Measurements from ENCODE around the gene ADRA2A.

Gene ADRA2A

GRCh38 chr10:111083222-111084095 is 6.6 kb downstream of the ADRA2A start:
- DNase-seq (ENCODE audit: low read depth), result no peak

- DNase-seq (ENCODE audit: low read depth), result no peak
Observed at GRCh38 chr10:111084366-111085255, 7.8 kb downstream of the ADRA2A start.

DNA sequence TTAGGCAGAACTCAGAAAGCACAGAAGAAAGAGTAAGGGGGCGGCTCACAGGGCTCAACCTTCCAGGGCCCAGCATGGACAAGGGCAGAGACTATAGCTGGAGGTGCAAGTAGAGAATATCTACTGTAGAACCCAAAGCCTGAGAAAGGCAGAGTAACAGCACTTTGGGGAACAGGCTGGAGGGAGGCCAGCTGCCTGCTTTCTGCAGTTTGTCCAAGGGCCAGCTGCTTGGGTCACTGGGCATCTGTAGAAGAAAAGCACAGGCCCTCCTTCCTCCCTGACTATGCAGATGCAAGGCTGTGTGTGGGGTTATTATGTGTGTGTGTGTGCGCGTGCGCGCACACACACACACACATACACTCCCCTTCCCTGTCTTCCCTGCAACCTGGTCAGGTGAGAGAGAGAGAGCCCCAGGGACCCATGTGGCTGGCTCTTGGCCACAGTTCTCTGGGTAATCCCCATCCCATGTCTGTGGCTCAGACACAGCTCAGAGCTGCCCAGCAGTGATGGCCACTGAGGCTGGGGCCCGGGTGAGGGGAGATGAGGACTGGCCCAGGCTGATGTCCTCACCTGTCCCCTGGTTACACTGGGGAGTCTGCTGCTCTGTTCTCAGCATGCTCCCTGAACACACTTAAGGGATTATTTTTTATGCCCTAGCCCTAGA is 9.0 kb downstream of the ADRA2A start:
- no peak for DNase-seq (ENCODE audit: low read depth)

DNA sequence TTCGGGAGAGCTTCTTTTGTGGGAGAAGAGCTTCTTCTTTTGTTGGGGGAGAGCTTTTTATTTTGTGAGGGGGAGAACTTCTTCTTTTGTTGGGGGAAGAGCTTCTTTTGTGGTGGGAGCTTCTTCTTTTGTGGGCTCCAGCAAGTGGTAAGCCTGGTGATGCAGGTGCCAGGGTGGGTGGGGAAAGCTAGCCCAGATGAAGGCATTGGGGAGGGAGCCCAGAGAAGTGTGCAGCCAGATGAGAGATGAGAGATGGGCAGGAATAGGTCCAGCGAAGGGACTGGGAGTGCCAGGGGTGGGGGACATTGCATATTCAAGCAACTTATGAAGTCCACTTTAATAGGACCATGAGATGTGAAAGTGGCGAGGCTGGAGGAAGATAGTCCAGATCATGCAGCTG is 9.7 kb downstream of the ADRA2A start:
- DNase-seq (ENCODE audit: low read depth), result no peak

DNA sequence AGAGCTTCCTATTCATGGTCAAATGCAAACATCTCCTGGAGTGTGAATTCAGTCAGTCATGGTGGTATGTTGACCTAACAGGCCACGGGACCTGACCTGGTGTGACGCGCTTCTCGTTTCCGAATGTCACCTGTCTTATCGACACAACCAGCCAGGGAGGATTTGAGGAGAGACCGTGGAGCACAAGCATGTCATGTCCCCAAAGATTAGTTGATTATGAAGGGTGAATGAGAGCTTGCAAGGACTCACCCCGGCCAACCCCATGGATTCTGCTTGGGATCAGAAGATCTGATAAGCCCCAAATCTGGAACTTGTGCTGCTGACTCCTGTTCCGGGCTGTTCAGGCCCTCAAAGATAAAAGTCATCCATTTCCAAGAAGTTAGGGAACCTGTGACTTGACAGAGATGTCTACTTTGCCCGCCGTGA is 10.5 kb downstream of the ADRA2A start:
- no peak for DNase-seq (ENCODE audit: low read depth)

- DNase-seq (ENCODE audit: low read depth), result no peak
Observed at GRCh38 chr10:111087968-111088505, 11.2 kb downstream of the ADRA2A start.

DNA sequence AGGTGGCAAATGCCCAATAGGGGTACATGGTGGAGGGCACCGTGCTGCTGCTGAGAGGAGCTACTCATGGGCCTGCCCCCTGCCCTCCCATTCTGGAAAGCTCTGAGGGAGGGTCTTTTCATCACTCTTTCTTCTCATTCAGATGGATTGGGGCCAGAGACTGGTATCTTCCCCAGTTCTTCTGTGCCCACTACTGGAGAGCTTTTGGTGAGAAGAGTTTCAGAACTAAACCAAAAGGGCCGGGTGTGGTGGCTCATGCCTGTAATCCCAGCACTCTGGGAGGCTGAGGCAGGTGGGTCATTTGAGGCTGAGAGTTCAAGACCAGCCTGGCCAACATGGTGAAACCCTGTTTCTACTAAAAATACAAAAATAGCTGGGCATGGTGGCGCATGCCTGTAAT is 12.5 kb downstream of the ADRA2A start:
- DNase-seq (ENCODE audit: low read depth), result no peak

- no peak for DNase-seq (ENCODE audit: low read depth)
Observed at GRCh38 chr10:111091833-111092232, 15.0 kb downstream of the ADRA2A start.

DNA sequence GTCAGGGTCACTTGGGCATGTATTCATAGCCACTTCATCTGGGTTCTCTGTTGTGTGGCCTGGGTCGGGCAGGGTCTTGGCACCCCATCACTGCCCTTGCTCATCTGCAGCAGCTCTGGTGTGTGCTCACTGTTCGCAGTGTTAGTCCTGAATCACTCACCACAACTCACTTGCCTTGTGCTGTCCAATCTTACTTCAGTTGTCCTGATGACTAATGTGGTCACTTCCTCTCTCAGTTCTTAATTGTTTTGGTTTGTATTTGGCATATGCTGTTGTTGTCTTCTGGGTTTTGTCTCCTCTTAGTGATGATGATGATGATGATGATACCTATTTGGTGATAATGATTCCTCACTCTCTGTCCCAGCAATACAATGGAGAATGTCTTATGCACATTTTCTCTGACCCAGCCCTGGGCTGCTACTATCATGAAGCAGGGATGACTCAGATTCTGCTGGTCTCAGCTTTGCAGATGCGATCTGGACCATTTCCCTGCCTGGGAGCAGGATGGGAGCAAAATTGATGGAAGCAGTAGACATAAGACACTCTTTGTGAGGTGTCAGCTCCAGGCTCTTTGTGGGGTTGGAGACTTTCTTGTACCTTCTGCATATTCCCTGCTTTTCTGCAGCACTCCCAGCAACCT is 17.0 kb downstream of the ADRA2A start:
- DNase-seq (ENCODE audit: low read depth), result no peak

DNA sequence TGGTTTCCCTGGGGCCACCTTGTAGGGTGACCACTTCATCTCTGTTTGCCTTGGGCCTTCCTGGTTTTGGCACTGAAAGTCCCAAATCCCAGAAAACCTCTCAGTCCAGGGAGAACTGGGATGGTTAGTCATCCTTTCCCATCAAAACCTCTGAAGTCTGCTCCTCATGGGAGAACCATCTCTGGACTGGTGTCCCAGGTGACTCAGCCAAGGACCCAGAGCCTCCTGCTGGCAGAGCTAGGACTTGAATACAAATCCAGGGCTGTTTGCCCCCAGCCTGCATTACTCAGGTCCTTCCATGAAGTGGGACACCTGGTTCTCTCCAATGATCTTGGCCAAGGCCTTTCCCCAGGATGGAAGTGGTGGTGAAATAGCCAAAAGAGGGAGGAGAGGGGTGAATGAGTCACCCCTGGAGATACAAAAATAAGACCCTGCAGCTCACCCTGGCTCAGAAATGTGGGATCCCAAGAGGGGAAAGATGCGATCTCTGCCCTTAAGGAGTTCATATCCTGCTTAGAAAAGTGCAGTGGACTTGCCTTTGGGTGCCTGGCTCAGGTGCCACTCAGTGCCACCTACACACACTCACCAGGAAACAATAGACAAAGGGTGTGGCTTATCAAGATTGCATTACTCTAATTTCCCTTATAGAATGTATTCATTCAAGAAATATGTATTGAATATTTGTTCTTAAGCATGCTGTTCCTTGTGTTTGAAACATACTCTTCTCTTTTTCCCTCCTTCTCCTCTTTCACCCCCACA is 22.0 kb downstream of the ADRA2A start:
- no peak for DNase-seq (ENCODE audit: low read depth)

DNA sequence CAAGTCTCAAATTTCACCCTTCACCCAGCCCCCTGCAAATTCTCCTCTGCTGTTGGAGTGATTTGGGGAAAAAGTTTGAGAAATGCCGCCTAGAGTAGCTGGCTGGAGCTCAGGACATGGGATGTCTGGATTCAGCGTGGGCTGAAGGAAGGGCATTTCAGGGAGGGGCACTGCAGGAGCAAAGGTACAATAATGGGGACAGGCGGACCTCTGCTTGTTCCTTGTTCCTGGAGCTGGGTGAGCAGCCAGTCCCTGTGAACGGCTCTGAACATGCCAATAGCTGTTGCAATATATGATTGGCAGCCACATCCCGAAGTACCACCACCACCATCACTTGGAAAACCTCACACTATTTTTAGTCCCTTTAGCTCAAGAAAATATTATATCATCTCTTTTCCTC is 23.4 kb downstream of the ADRA2A start:
- no peak for DNase-seq (ENCODE audit: low read depth)

DNA sequence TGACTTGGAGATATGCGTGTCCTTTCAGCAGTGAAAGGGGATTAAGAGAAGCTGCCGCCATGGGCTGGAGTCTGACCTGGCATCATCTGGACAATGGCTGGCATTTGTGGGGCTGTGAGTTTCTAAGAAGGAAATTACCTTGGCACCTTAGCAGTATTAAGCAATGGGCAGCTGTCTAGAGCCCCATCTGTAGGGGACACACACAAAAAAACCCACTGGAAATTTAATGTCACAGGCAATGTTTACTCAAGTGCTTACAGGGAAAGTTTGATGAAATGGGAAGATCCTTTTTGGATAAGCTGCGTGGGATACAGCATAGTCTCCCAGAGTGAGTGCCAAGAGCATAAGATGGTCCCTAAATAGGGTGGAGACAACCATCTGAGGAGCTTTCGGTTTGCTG is 25.0 kb downstream of the ADRA2A start:
- DNase-seq (ENCODE audit: low read depth), result no peak

DNA sequence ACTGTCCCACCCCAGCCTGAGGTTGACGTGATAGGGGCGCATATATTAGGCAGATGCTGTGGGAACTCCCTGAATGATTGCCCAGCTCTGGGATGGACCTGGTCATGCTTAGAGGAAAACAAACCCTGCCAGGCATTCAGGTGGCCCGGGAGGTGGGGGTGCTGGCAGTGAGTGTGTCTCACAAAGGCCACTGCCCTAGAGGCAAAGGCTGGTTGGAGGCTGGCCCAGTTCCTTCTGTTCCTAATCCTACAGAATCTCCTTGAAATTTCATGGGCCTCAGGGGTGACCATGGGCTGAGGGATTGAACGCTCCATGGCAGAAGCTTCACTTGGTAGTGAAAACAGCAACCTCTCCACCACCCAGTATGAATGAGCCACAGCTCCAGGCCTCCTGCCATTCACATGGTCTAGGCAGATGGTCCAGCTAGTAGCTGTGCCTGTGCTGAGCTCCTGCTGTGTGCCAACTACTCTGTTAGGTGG is 25.6 kb downstream of the ADRA2A start:
- no peak for DNase-seq (ENCODE audit: low read depth)

DNA sequence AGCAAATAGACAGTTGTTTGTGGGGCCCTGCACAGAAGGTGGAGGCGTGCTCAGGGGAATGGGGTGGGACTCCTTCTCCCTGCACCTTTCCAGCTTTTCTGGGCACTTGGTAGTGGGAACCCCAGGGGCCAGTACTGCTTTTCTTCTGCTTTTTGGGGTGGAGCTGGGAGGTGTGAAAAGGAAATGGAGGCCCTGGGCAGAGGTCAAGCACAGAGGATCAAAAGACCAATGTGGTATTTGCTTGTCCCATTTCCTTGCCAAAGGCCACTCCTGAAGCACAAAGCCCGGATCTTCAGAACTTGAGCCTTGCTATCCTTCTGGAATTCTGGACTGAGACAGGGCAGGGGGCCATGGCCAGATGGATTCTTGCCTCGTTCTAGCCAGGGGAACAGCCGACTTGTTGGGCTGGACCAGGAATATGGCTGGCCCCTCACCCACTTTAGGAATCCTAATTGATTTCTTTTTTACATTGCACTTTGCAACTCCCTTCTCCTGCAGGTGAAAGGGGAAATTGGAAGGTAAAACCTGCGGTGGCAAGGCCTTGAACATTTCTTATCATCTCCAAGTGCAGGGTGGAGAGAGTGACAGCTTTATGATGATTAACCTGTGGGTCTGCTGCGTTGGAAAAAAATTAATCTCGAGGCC is 26.5 kb downstream of the ADRA2A start:
- DNase-seq (ENCODE audit: low read depth), result no peak

GRCh38 chr10:111104811-111105210 is 28.0 kb downstream of the ADRA2A start:
- DNase-seq (ENCODE audit: low read depth), result no peak

GRCh38 chr10:111106081-111106480 is 29.3 kb downstream of the ADRA2A start:
- DNase-seq (ENCODE audit: low read depth), result no peak

DNA sequence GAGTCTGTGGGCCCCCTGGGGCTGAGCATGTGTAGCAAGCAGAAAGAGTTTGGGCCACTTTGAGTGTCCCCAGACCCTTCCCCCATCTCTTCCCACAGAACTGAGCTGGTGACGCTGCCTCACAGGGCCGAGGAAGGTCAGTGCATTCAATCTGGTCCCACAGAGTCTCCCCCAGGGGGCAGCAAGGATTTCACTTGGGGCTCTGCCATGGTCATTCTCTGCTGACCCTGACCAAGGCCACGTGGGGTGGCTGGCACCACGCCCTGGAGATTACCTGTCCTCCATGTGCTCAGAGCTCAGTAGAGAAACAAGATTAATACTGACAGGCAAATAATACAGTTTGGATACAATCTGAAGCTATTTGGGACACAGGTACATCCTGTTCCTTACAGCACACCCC is 30.2 kb downstream of the ADRA2A start:
- DNase-seq (ENCODE audit: low read depth), result no peak

DNA sequence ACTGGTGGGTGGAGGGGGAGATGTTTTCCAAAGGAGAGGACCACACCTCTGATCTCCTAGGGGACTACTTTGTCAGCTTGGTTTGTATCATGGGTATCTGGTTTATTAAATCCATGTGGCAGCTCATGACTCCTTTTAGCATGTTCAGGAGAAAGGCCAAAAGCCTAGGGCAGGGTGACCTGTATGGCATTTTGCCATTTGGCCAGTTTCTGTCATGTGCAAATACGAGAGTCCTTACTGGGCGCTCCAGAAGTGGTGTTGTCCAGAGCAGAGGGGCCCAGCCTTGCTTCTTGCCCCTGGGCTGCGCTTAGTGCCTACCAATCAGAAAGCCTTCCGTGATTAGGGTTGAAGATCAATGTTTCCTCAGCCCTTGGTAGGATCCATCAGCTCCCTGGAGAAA is 31.0 kb downstream of the ADRA2A start:
- no peak for DNase-seq (ENCODE audit: low read depth)

GRCh38 chr10:111108441-111108840 is 31.6 kb downstream of the ADRA2A start:
- no peak for DNase-seq (ENCODE audit: low read depth)

- DNase-seq (ENCODE audit: low read depth), result no peak
Observed at GRCh38 chr10:111109501-111110242, 32.8 kb downstream of the ADRA2A start.

All from T-helper 22 cell (primary cell).